ENCODE data around the gene FAM210A. TPM values are rescaled to one million over a fixed set of nuclear protein-coding genes. Genes with fewer than 3 reads are reported as not detected.

FAM210A gene
- total and polyA plus RNA-seq, 7 donors, result 11.4 to 45.8 (median 28.8) TPM

DNA sequence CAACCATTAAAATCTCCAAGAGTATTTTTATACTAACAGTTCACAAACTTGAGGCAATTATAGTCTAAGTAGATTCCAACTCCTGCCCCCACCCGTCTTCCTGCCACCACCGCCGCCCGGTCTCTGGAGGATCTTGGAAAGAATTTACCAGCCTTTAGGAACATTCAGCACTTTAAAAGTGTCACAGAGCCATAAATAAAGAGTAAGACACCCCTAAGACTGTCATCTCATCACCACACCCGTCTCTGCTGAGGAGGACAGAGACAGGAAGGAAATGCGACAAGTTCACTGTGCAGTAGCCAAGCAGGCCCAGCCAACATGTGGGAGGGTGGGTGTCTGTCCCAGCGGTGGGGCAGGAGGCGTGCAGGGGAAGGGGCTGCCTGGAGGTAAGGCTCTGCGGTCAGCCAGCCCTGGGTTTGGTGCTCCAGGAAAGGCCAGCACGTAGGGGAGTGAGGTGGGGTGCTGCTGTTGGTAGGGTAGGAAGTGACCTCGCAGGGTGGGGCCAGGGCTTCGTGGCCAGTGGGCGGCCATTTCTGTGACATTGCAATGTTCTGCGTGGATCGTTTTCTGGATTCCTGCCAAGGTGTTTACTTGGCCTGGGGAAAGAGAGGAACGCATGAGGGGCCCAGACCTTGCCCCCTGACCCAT, 111.6 kb downstream of the FAM210A start:
- 40 to 51% (median 49%) methylated on average over 16 of the region's 16 CpGs for WGBS, 3 donors
- Histone ChIP-seq H3K4me3 (peak overlapping the region; percentile 19), H3K27me3 (ENCODE audit: insufficient read depth in 3 of 3, low read length in 2 of 3) (no peaks in the 10 kb centered on the region), H3K27ac (peak overlapping the region; percentile 92), H3K9me3 (no peaks in the 10 kb centered on the region), H3K4me1 (peaks cover 26% of the 10 kb centered on the region), H3K36me3 (ENCODE audit: insufficient read depth in 1 of 2, low read depth in 1 of 2) (no peaks in the 10 kb centered on the region)
- ATAC-seq, result peak; percentile 28 to 55 (median 40)
- TF ChIP-seq, protein P1, sequence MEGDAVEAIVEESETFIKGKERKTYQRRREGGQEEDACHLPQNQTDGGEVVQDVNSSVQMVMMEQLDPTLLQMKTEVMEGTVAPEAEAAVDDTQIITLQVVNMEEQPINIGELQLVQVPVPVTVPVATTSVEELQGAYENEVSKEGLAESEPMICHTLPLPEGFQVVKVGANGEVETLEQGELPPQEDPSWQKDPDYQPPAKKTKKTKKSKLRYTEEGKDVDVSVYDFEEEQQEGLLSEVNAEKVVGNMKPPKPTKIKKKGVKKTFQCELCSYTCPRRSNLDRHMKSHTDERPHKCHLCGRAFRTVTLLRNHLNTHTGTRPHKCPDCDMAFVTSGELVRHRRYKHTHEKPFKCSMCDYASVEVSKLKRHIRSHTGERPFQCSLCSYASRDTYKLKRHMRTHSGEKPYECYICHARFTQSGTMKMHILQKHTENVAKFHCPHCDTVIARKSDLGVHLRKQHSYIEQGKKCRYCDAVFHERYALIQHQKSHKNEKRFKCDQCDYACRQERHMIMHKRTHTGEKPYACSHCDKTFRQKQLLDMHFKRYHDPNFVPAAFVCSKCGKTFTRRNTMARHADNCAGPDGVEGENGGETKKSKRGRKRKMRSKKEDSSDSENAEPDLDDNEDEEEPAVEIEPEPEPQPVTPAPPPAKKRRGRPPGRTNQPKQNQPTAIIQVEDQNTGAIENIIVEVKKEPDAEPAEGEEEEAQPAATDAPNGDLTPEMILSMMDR (IDR thresholded peaks at IDR 0.05), result no peak
- DNase-seq, result peak; percentile 42 to 62
- intact Hi-C loops (cut with DNase I), result loop anchor here in 1 of 2 donors (5.0 to 10.0 kb wide), 2 partner anchors 50 to 392 kb away; no protein-coding TSS in a partner anchor

DNA sequence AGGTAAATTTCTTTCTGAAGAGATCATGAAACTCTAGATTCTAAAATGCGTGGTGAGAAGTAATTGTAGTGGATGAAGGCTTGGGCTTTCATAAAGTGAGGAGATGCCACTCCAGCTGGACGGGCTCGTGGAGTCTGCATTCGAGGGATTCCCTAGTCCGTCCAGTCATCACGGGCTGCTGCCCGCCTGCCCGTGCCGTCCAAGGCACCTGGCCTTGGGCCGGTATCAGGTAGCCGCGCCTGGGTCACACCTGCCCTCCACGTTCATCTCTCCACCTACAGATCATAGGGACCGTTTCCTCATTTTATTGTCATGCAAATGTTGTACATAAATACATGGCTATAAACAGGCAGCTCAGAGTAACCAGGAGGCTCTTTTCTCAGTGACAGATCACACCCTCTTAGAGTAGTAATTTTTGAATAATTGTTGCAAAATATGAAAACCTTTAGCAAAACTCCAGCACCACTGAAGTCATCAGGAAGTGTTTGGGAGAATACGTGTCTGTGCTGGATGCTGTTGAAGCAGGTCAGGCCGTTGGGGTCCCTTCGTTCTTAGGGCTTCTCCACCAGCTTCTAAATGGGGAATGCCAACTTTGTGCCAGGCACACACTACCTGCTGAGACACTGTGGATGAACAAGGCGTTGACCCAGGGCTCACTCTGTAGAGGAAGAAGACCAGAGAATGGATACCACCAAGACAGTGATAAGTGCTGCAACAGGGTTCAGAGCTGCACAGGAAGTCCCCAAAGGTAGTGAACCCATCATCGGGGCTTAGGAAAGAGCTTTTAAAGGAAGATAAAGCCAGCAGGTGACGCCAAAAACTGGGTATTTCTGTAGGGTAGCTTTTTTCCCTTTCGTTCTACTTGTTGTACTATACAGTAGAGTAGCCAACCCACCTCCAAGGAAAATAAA, 112.5 kb downstream of the FAM210A start:
- Histone ChIP-seq H3K4me1 (peaks cover 26% of the 10 kb centered on the region), H3K27me3 (ENCODE audit: insufficient read depth in 3 of 3, low read length in 2 of 3) (no peaks in the 10 kb centered on the region), H3K4me3 (no peak overlapping the region), H3K36me3 (ENCODE audit: insufficient read depth in 1 of 2, low read depth in 1 of 2) (no peaks in the 10 kb centered on the region), H3K27ac (peak overlapping the region; percentile 92), H3K9me3 (no peaks in the 10 kb centered on the region)
- intact Hi-C loops (cut with DNase I), result loop anchor here in 1 of 2 donors (5.0 to 10.0 kb wide), 2 partner anchors 49 to 392 kb away; no protein-coding TSS in a partner anchor
- TF ChIP-seq, protein P1 (IDR thresholded peaks at IDR 0.05), result no peak
- 90 to 94% (median 91%) methylated on average over 21 of the region's 21 CpGs for WGBS, 3 donors
- DNase-seq (no peak), ATAC-seq (no peak)

Other genes with a start within 250 kb of the FAM210A start
- 10 to 100 TPM; 19.2 to 29.2 (median 25.7) TPM for gene RNMT, start 115 bp upstream of the FAM210A start, total RNA-seq
- gene RNMT, start 115 bp upstream of the FAM210A start, polyA plus RNA-seq, result 10 to 100 TPM; 15.0 to 22.1 (median 20.6) TPM
- gene MC5R, start 97.6 kb upstream of the FAM210A start, total RNA-seq, result not detected
- gene MC5R, start 97.6 kb upstream of the FAM210A start, polyA plus RNA-seq, result not detected
- under 1 TPM in 1 of 4 donors, not detected in 3; 0.48 TPM for gene MC2R, start 189.0 kb upstream of the FAM210A start, total RNA-seq
- gene MC2R, start 189.0 kb upstream of the FAM210A start, polyA plus RNA-seq, result not detected